Nucleus accumbens (tissue), 56 donors: Measurements from ENCODE around the gene NPEPL1.

ENCODE experiments used
- DNase-seq, 56 donors: peaks; one replicate each; lab custom pipeline; 2025; lab: John Stamatoyannopoulos, UW

The NPEPL1 gene

GRCh38 chr20:58677808-58678207 is 14.8 kb upstream of the NPEPL1 start:
- DNase-seq = no peak

- no peak for DNase-seq
These were observed 13.8 kb upstream of the NPEPL1 start for GRCh38 chr20:58678806-58679205.

- no peak for DNase-seq
These were observed 9.7 kb upstream of the NPEPL1 start for GRCh38 chr20:58682656-58683531.

GRCh38 chr20:58684291-58684690 is 8.3 kb upstream of the NPEPL1 start:
- no peak for DNase-seq

GRCh38 chr20:58685988-58686387 is 6.6 kb upstream of the NPEPL1 start:
- DNase-seq = no peak

GRCh38 chr20:58688414-58688813 is 4.2 kb upstream of the NPEPL1 start:
- DNase-seq = no peak

- DNase-seq = peak in 5 of 56 donors; percentile 14 to 23 (median 21)
These were observed 3.8 kb upstream of the NPEPL1 start for GRCh38 chr20:58688840-58689239.

- DNase-seq = no peak
These were observed 2.0 kb upstream of the NPEPL1 start for GRCh38 chr20:58690396-58691135.

GRCh38 chr20:58691773-58692578 is 624 bp upstream of the NPEPL1 start:
- peak in 1 of 56 donors; percentile 41 for DNase-seq

- DNase-seq = peak in 3 of 56 donors; percentile 14 to 31 (median 19)
These were observed 816 bp downstream of the NPEPL1 start for GRCh38 chr20:58693226-58694006.

GRCh38 chr20:58694241-58695083 is 1.9 kb downstream of the NPEPL1 start:
- no peak for DNase-seq

- DNase-seq = no peak
These were observed 2.6 kb downstream of the NPEPL1 start for GRCh38 chr20:58695084-58695722.

GRCh38 chr20:58695895-58696375 is 3.3 kb downstream of the NPEPL1 start:
- no peak for DNase-seq

GRCh38 chr20:58696411-58696961 is 3.9 kb downstream of the NPEPL1 start:
- DNase-seq = no peak

GRCh38 chr20:58697201-58697866 is 4.7 kb downstream of the NPEPL1 start:
- no peak for DNase-seq

GRCh38 chr20:58697867-58698703 is 5.5 kb downstream of the NPEPL1 start:
- DNase-seq = no peak
